DMS114 treated with DMSO at 0.1 percent for 48 hours (cell line): ENCODE measurements around the gene OSBP.

Source experiments
- DNase-seq: peaks from one replicate; lab custom pipeline; 2025; ENCODE audit not compliant: unreplicated experiment; lab: John Stamatoyannopoulos, UW

Gene OSBP

DNA sequence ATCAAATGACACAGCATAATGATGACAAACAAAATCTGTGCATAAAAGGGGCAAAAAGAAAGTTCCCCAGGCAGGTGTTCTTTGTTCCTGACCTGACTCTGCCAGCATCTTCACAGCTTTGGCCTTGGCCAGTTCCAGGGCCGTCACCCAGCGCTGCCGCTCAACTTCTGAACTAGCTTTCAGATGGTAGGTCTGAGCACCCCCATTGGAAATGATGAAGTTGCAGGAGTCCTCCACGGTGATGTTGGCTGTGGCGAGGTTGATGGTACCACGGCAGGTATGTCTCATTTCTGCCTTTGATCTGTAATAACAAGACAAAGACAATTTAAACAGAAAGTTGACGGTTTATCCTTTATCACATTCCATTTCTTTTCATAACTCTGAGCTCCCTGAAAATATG is 5.3 kb downstream of the OSBP start:
- DNase-seq = no peak

DNA sequence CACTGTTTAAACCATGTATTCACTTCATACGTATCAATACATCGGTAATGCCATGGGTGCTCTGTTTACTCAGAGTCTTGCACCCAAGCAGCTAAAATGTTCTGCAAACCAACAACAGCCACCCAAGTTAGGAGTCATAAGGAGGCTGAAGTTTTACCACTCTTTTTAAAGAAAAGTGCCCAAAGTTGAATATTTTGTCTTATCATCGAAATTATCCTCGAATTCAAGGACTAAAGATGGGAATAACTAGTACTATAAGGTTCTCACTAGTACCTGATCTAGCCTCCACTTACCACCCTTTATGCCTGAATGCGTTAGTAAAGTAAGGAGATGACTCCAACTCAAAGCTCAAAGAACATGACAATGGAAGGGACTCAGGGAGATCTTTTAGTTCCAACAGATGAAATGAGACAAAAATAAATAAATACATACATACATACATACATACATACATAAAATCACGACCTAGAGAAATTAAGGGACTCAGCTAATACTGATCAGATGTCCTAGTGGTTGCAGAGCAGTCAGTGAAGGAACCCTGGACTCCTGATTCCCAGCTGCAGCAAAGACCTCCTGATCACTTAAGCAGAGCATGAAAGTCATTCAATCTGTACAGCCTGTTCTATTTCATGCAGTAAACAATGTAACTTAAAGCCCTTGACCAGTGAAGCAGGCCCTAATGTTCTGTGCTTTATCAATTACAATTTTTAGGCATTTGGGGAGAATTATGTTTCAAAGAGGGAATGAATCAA is 7.7 kb downstream of the OSBP start:
- DNase-seq = no peak

DNA sequence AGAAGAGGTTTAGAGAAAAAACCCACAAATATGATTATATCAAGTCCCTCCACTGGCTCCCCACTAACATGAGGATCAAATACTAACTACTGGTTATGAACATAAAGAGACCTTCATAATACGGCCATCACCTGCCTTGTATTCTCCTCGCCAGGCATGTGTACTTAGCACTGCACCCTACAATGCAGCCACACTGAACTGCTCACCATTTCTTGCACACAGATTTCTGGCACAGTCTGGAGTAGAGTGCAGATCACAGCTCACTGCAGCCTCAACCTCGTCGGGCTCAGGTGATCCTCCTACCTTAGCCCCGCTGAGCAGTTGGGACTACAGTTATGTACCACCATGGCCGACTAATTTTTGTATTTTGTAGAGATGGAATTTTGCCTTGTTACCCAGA is 13.1 kb downstream of the OSBP start:
- no peak for DNase-seq

DNA sequence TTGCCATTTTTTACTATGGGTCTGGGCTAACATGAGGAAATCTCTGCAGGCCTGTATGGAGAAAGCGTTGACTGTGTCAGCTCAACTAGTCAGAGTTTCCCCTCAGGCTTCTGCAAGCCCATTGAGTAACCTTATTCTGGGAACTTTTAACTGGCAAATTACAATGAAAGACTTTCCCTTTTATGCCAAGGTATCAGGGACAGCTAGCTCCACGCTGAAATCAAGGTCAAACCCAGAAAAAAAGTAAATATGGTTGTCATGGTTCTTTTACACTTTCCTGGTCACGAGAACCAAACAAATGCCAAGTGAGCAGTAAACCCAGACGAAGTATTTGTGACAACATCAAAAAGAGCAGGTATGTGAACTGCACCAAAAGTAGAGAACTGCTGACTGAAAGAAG is 13.8 kb downstream of the OSBP start:
- no peak for DNase-seq

DNA sequence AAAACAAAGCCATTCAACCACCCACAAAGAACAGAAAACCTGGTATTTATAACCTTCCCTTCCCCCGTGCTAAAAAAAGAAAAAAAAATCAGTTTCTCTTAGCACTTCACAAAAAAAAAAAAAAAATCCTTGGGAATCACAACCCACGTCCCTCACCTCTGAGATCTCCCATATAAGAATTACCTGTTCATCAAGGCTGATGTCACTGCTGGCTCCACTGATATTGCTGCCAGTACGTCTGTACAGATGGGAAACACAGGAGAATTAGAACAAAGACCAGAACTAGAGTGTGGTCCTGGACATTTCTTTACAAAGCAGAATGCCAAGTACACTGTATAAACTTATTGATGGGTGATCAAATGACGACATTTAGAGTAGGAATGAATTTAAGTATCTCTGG is 14.9 kb downstream of the OSBP start:
- DNase-seq = no peak

DNA sequence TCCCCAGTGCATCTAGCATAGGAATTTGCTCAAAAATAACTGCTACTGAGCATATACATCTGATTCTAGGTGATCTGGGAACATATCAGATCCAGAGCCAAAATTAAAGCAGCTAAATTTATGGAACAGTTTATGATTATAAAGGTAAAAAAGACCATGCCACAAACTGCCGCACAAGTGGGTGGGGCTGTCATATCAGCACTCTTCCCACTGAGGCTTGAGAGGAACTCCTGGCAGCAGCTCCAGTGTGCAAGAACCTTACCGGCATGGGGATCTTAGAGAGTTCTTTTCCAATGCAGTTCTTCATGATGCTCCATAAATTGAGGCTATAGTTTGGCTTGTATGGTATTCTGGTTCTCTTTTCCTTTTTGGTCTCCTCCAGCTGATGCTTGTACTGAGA is 15.3 kb downstream of the OSBP start:
- no peak for DNase-seq

DNA sequence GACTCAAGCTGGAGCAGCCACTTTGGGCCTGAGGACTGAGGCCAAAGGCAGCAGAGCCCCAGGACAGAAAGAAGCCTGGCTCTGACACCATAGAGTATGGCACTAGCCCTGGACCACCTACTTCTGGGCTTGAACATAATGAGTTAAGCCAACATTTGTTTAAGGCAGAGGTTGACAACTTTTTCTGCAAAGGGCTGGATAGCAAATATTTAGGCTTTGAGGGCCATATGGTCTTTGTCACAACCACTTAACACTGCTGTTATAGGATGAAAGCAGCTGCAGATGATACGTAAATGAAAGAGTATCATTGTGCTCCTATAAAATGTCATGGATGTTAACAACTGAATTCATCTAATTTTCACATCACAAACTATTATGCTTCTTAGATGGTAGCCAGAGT is 16.6 kb downstream of the OSBP start:
- no peak for DNase-seq

DNA sequence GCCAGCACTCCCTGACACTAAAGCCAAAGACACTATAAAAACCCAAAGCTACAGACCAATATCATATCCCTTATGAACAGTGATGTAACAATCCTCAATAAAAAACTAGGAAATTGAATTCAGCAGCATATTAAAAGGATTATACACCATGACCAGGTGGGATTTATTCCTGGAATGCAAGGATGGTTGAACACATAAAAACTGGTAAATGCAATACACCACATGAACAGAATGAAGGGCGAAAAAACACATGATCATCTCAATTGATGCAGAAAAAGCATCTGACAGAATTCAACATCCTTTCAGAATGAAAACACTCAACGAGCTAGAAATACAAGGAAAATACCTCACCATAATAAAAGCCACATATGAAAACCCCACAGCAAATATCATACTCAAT is 31.3 kb downstream of the OSBP start:
- DNase-seq = no peak

DNA sequence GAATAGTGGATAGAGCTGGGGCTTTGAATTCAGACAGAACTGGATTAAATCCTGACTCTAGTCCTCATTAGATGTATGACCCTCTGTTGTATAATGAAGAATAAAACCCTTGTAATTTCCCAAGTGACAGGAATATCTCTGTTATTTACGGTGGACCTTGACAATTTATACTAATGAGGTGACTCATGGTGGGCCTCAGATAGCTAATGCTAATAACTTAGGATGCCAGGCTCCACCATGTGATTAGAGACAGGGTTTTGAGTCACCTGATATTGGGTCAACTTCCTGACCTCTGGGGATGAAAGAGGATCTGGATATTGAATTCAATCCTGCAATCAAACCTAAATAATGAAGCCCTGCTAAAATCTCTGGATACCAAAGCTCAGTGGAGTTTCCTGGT is 33.6 kb downstream of the OSBP start:
- no peak for DNase-seq

DNA sequence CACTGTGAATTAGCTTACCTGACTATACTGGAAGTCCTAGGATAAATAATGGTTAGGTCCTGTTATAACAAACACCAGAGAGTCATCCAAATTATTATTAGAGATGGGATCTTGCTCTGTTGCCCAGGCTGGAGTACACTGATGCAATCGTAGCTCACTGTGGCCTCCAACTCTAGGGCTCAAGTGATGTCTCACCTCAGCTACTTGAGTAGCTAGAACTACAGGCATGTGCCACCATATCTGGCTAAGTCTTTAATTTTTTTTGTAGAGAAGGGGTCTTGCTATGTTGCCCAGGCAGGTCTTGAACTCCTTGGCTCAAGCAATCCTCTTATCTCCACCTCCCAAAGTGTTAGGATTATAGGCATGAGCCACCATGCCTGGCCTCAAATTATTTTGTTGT is 37.2 kb downstream of the OSBP start:
- no peak for DNase-seq

DNA sequence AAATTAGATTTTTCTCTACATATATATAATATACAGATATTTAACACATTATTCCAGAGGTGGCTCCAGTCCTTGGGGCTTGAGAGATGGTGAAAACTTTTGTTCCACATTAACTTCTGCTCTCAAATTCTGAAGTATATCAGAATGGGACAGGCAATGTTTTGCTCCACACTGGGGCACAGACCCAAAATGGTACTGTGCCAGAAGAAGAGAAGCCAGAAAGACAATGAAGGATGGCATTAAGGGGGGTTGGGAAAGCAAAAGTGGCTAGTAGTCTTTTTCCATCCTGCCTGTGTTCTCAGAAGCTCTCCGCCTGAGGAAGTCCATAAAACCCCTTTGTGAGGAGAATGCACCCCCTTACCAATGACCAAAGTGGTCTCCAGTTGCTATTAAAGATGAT is 40.1 kb downstream of the OSBP start:
- no peak for DNase-seq

DNA sequence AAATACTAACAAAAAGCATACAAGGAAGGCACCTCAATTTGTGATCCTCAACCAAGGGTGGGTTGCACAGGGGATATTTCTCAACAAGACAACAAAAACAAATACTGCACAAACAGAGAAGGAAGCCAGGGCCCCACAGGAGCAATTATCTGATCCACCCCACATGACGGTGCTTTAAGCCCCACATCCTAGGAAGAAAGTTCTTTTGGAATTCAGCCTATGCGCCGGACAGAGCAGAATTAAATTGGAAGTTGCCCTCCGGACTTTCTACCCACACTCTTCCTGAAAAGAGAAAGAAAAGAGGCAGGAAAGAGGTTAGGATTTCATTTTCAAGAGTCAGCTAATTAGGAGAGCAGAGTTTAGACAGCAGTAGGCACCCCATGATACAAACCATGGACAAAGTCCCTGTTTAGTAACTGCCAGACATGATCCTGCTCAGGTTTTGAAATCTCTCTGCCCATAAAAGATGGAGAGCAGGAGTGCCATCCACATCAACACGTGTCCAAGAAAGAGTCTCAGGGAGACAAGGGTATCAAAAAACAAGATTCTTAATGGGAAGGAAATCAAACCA is 40.6 kb downstream of the OSBP start:
- DNase-seq = no peak

DNA sequence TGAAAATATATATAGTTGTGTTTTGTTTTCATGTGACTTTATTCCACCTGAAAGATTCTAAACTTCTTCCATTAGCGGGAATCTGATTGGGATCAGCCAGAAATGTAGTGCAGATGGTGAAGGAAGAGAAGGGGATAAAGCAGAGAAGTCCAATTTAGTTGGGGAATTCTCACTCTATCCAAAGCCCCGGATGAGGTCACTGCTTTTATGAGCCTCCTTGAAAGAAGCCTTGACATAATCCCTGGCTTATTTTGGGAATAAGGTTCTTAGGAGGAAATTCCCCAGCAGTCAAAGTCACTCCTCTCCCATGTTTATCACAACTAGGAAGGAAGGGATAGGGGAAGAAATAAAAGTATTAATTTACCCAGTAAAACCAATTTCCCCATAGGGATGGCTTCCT is 41.1 kb downstream of the OSBP start:
- no peak for DNase-seq

DNA sequence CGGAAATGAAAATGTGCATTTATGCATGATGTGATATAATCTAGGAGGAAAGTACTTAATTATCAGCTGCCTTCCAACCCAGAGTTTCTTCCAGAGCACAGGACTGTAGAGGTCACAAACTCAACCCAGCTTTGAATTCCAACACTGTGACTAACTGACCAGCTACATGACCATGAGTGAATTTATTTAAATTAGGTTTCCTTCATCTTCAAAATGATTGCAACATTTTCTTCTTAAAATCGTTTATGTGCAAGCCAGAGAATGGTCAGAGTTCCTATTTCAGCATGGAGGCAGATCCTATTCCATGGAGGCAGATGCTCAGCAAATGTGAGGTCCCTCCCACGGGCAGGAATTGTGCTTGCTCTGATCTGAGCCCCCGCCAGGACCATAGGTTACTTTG is 42.4 kb downstream of the OSBP start:
- DNase-seq = no peak

DNA sequence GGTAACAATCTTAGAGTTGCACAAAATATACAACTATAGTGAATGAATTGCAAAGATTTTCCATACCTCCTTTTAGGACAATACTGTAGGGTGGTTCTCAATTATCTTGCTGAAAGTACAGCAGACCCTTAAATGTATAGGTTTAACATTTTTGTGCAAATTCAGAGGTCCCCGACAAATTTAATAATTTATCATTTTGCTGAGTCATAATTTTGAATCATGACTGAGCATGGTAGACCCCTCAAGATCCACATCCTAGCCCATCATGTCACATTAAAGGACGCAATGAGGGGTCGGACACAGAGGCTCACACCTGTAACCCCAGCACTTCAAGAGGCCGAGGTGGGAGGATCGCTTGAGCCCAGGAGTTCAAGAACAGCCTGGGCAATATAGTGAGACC is 43.5 kb downstream of the OSBP start:
- no peak for DNase-seq

DNA sequence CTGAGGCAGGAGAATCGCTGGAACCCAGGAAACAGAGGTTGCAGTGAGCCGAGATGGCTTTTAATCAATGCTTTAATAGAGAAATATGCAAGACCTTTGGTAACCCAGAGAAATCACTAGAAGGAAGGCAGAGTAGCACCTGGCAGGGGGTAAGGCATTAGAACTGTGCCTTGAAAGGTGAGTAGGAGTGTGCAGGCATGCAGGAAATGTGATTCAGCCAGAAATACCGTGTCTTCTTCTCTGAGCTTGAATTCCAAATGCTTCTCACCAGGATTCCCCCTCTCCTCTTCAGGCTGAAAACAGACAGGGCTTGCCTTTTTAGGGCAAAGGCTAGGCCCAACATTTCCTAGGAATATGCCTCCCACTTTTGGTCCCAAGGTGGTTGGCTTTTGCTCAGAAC is 53.3 kb downstream of the OSBP start:
- DNase-seq = no peak

DNA sequence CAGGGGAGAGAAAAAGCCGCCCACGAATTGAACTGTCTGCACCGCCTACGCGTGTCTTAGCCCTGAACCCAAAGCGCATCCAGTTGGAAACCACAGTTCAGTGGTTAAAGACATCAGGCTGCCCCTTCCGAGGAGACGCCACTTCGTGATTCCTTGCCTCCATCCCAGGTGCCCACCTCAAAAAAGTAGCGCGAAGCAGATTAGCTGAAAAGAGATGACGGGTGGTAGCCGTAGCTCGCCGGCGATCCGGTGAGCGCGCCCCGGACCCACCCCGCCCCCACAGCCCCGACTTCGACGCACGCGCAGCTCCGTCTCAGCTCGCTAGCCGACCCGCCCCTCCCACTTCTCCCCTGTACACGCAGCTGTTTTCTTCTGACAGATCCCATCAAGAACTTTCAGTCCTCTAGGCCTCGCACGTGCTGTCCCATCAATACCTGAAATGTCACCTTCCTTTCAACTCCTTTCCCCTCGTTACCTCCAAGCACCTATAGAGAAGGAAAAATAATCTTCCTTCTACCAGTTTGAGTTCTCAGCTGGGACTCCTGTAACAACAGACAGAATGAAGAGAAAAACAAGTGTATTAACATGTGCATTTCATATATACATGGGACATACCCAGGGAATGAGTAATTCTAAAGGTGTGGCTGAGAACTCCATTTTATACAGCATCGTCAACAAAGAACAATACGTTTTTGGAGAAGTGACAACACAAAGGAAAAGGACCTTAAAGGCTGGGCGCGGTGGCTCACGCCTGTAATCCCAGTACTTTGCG is 54.7 kb downstream of the OSBP start:
- DNase-seq = peak; percentile 40

DNA sequence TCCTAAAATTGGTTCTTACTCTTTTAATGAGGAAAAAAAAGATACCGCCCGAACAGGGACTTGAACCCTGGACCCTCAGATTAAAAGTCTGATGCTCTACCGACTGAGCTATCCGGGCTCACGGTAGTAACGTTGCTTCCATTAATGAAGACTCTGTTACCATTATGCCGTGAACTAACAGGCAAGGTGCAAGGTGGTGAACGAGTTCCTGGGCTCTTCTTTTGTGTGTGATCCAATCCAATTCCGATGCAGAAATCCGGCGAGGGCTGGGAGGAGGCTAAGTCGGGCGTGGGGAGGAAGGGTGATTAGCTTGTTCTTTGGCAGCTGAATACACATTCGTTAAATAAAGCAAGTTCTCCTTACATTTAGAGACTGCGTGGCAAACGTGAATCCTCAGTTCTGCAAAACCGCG is 55.3 kb downstream of the OSBP start:
- no peak for DNase-seq

DNA sequence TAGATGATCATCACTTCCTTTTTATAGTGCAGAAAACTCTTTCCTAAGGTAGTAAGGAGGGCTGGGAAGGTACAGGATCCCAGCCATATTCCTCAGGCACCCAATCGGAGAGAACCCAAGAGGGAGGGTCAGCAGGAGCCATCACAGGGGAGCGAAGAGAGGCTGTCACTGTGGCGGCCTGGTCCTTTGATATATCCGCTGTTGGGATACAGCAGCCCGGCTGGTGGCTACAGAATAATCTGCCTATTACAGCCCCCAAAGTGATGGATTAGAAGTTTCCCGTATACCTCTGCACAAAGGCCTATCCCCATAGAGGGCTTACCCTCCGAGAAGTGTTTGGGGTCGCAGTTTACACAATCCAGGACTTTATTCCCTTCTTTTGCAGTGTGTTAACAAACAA is 55.7 kb downstream of the OSBP start:
- DNase-seq = no peak

DNA sequence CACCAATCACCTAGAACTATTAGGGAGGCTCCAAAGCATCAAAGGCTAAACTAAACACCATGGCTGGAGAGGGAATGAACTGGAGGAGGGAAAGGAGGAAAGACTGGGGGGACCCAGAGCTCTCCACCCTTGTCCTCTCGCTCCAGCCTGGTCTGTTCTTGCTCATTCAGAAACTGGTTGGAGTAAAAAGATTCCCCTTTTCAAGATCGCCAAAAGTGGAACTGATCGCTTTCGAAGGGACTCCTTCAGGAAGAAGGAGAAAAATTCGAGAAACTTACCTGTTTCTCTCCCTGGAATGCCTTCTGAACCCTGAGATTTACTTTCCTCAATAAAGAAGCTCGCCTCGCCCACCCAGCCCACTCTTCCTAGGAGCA is 57.3 kb downstream of the OSBP start:
- no peak for DNase-seq

DNA sequence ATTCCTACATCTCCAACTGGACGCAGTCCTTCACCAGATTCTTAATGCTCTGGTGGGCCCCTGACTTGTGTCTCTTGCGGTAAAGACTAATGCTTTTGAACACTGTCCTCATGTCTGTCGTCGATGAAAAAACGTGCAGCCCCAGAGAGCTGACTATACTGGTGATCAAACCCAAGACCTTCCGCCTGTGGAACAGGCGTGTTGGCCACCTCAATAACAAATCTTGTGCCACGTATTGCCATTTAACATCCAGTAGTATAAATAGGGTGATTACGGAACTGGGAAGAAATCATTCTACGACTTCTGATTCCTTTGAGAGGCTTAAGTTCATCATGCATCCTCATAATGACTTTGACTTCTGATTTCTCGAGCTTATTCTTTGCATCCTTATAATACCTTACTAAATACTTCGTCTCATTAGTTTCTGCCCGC is 58.6 kb downstream of the OSBP start:
- DNase-seq = peak; percentile 51

DNA sequence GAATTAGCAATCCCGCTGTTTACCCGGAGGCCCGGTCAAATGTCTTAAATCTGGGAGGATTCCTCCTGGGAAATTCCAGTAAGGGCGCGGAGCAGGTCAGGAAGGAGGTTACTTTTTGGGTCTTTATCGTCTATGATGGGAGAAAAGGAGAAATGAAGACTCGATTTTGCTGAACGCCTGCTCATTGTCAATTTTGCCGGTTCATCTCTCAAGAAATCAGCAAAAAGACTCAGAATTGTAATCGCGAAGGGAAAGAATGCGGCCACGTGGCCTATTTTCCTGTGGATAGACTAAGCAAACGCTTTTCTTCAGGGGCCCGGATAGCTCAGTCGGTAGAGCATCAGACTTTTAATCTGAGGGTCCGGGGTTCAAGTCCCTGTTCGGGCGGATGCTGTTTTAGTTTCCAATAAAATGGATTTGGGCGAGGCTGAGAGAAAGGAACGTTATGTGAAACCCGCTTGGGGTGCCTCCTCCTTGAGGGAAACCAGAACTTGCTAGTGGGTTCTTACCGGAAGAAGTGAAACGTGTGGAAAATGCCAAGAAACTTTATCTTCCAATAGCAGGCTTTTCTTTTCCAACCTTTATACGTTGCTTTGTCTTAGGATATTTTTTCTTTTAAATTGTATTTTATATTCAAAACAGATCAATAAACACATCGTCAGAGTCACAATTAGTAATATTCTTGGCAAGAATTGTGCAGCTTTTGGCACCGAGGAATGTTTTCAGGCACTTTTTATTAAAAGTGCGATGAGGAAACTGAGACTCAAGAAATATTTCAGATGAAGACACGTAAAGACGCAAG is 59.3 kb downstream of the OSBP start:
- DNase-seq = peak; percentile 73
